Left renal pelvis (tissue), 4 donors: ENCODE results near the gene SLC13A3. TPM values are rescaled to one million over a fixed set of nuclear protein-coding genes. Genes with fewer than 3 reads are reported as not detected.

Source experiments
- DNase-seq, 4 donors: peaks; one replicate each; pipeline ENCODE4 v3.0.0-alpha.2; 2013; ENCODE audit warnings: low read depth in 4 of 4, low spot score in 3 of 4
- polyA plus RNA-seq, 4 donors: library from polyadenylated mRNA; unstranded; fragments of 120-200 nt; gene quantifications; one replicate each; pipeline ENCODE4 v1.2.1, GENCODE V29; 2013; ENCODE audit not compliant: insufficient read length in 4 of 4

The SLC13A3 gene
- polyA plus RNA-seq, 4 donors = 7.1 to 19.8 (median 14.3) TPM

GRCh38 chr20:46638134-46638897 is 12.9 kb downstream of the SLC13A3 start:
- no peak for DNase-seq

DNA sequence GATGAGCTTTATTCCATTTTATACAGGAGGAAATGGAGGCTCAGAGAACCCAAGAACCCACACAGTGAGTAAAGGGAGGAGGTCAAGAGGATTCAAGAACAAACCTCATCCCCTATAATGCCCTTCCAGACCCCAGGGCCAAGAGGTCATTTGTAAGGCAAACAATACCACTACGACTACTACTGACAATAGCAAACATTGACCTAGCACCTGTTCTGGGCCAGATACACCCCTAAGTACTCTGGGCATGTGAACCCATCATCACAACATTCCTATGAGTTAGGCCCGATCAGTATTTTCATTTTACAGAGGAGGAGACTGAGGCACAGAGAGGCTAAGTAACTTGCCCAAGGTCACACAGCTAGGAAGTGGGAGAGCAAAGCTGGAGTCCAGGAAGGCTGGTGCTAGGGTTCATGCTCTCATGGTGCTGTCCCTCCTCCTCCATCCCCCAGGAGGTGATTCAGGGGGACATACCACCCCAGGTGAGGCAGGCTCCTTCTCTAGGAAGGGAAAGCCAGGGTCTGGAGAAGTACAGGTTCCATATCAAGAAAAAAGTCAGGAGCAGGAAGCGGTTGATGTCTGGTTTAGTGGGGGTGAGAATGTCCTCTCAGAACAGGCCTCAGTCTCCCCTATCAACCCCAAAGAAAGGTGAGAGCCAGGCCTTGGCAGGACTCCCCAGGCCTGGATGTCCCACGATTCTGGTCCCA is 13.7 kb downstream of the SLC13A3 start:
- DNase-seq = no peak

DNA sequence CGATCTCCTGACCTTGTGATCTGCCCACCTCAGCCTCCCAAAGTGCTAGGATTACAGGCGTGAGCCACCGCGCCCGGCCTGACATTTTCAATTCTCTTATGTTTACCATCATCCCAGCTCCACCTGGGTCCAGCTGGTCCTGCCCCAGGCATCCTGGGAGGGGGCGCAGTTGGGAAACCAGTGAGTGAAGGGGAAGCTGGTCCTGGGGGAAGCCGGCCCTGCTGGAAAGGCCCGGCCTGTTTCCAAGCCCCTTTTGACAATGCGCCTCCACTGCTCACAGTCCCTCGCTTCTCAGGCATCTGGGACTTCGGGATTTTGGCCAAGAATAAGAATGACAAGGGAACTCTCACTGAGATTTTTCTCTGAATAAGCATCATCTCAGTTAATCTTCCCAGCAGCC is 14.2 kb downstream of the SLC13A3 start:
- DNase-seq = no peak

DNA sequence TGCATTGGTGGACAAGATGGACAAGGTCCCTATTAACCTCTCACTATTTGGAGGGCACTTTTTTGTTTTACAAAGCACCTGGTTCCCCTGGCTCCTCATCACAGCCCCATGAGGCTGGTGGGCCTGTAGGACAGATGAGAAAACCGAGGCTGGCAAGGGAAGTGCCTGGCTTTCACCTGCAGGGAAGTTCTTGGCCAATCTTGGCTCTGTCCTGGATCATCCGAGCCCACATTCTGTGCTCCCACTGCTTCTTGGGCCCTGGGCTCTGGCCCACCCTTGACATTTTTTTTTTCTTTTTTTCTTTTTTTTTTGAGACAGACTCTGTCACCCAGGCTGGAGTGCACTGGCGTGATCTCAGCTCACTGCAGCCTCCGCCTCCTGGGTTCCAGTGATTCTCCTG is 14.7 kb downstream of the SLC13A3 start:
- DNase-seq = no peak

DNA sequence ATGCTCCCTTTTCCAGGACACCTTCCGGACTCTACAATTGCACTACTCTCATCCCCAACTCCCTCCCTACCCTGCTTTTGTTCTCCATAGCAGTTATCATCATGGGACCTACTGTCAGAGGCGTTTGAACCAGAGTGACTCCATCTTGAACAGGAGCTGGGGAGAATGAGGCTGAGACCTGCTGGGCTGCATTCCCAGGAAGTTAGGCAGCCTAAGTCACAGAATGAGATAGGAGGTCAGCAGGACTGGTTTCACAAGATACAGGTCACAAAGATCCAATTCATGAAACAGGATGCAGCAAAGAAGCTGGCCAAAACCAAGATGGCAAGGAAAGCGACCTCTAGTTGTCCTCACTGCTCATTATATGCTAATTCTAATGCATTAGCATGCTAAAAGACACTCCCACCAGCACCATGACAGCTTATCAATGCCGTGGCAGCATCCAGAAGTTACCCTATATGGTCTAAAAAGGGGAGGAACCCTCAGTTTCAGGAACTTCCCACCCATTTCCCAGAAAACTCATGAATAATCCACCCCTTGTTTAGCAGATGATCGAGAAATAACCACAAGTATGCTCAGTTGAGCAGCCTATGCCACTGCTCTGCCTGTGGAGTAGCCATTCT is 15.6 kb downstream of the SLC13A3 start:
- no peak for DNase-seq

DNA sequence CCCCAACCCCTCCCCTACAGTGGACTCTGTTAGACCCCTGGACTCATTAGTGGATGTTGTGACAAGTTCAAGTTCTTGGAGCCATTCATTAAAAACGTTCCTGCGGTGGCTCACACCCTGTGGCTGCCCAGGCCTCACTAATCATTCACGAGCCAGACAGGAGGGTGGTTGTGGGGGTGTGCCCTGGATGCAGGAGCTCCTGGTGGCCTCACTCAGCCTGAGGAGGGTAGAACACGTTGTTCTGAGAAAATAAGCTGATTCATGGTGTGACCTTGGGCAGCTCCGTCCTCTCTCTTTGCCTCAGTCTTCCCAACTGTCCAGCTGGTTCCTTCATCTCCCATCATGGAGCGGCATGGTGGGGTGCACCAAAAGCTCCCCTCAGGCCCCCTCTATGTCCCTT is 16.7 kb downstream of the SLC13A3 start:
- DNase-seq = no peak

GRCh38 chr20:46631874-46632446 is 19.3 kb downstream of the SLC13A3 start:
- no peak for DNase-seq

DNA sequence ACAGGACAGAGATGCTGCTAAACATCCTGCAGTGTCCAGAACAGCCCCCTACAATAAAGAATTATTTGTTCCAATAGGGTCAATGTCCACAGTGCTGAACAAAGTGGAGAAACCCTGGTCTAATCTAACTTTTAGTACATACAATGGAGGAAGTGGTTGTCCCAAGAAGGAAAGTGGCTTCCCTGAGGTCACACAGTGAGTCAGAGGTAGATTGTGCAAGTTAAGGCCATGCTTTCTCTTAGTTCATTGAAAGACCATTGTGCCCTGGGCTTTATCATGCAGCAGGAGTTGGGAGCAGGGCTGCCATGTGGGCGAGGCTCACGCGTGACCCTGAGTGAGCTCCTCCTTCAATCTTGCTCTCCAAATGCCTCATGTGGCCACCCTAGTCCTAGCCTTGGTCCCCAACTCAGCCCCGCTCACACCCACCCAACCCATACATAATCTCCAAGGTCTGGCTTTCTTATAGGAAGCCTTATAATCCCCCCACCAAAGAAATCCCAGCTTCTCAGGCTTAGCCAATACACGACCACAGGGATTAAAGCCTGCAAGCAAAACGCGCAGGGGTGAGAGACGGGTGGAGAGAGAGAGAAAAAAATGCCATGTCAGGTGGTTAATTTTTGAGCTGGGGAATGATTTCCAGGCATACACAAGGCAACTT is 19.9 kb downstream of the SLC13A3 start:
- no peak for DNase-seq

- DNase-seq = no peak
Observed at GRCh38 chr20:46630306-46630705, 21.0 kb downstream of the SLC13A3 start.

DNA sequence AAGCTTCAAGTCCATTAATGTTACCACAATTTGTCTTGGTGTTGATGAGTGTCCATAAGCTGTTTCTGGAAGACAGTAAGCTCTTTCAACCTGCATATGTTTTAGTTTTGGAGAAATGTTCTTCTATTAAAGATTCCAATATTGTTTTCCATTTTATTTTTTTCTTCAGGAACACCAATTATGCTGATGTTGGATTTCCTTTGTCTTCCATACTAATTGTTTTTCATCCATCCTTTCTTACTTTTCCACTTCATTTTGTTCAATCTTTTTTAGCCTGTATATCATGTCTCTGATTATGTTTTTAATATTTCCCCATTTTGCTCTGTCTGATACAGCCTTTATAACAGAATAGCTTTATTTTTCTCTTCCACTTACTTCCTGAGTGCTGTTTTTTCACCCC is 21.9 kb downstream of the SLC13A3 start:
- DNase-seq = no peak

- DNase-seq = no peak
Observed at GRCh38 chr20:46627234-46627633, 24.0 kb downstream of the SLC13A3 start.

- DNase-seq = no peak
Observed at GRCh38 chr20:46626758-46627157, 24.5 kb downstream of the SLC13A3 start.

DNA sequence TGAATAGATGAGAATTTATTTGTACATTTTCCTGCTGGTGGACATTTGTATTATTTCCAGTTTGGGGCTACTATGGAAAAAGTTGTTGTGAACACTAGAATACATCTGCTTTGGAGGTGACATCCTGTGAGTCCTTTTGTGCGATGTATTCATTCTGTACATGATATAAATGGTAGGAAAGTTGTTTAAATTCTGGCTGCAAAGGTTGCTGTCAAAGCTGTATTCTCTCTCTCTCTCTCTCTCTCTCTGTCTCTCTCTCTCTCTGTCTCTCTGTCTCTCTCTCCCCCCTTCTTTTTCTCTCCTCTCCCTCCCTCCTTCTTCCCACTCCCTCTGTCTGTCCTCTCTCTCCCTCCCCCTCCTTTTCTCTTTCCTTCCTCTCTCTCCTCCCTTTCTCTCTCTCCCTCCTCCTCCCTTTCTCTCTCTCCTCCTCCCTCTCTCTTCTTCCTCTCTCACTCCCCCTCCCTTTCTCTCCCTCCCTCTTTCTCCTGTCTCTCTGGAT is 25.3 kb downstream of the SLC13A3 start:
- DNase-seq = no peak

DNA sequence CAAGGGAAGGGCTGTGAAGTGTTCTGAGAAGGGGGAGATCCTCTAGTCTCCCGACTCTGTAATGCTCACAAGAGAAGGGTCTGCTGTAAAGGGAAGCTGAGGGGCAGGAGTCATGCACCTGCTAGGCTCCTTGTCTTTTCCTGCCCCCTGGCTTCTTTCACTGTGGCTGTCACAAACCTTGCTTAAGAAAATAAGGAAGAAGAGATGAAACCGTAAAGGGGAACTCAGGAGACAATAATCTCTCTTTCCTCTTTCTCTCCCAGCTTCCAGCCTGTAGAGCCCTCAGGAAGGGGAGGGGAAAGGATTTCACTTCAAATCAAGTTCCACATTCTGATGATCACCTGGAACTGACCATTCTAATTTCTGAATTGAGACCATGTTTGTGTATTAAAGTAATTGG is 26.3 kb downstream of the SLC13A3 start:
- DNase-seq = no peak

DNA sequence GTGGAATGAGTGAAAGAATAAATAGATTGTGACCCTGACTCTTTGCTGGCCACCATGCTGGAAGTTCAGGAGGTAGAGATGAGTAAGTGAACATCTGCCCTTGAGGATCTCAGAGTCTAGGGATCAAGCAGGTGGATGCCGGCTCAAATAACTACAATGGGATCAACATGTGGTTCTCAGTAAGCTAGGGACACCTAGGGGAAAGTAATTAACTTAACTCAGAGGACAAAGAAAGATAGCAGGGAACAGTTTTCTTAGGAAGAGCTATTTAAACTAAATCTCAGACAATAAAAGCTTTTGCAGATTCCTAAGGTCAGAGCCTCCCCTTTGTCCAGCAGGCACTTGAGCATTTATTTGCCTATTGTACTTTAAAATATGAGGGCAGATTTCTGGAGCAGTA is 29.1 kb downstream of the SLC13A3 start:
- no peak for DNase-seq

DNA sequence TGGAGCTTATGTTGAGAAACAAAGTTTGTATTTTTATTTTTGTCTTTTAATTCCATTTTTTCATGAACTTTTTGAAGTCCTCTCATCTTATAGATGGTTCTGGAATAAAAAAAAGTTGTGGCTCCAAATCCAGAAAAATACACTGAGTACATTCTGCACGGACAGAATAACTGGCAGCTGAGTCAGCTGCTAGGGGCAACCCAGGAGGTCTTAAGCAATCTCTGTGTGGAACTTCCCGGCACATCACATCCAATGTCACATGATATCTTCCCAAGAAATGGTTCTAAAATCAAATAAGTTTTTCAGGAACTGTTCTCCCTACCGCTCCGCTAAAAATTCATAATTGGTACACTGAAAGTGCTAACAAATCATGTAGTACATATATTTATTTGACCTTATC is 29.8 kb downstream of the SLC13A3 start:
- no peak for DNase-seq

DNA sequence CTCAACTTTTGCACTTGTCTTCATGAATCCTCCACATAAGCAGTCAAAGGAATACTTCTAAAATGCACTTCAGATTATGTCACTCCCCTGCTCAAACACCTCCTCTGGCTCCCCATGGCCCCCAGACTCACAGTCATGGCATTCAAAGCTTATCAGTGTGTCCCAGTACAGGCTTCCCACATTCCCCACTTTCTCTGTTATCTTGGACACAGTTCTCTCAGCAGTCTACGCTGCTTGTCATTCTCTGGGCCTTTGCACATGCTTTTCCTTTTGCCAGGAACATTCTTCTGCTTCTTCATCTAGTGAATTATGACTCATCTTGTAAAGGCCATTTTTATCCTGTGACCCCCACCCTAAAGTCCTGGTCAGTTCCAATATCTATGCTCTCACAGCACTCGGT is 31.8 kb downstream of the SLC13A3 start:
- no peak for DNase-seq

DNA sequence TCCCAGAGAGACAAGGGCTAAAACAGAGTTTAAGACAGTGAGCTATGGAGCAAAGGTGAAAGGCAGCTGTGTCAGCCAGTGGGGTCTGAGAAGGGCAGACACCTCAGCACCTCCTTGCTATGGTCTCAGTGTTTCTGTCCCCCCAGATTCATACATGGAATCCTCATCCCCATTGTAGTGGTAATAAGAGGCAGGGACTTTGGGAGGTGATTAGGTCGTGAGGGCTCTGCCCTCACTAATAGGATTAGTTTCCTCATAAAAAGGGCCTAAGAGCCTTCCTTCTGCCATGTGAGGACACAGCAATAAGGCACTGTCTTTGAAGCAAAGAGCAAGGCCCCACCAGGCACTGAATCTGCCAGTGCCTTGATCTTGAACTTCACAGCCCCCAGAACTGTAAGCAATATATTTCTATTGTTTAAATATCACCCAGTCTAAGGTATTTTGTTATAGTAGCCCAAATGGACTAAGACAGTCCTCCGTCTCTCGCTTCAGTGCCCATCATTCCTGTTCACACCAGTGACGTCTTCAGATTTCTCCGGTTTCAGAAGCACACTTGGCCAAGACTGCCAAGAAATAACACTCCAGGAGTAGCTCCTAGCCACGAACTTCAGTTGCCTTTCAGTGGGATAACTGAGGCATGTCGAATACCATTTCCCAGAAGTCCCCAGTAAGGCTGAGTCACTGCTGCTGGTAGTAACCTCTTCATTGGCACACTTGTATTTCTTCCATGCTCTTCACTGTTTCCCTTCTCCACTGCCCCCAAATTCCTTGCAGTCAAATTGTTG is 32.8 kb downstream of the SLC13A3 start:
- DNase-seq = no peak

- DNase-seq = no peak
Observed at GRCh38 chr20:46614503-46614902, 36.8 kb downstream of the SLC13A3 start.

DNA sequence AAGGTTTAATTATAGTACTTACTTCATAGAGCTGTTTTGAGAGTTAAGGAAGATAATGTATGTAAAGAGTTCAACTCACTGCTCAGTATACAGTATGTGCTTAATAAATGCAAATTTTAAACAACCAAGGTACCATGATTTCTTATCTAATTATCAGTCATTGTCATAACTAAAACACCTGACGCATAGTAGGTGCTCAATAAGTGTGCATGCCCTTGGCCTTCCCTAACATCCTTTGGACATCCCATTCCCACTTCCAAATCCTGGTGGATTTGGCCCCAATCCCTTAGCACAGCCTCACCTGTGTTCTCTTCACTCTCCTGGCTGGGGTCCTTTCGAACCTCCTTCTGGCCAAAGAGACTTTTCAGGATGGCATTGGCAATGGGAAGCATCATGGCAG is 41.1 kb downstream of the SLC13A3 start:
- DNase-seq = no peak
